ENCODE measurements around the gene SSBP2.
"Not testable (repeated sequence)": the region's sequence is repeated elsewhere in the genome, so short reads cannot be mapped to it uniquely, and the experiment has no call there.

SSBP2 gene

GRCh38 chr5:81424728-81425127 lies 326.2 kb downstream of the SSBP2 start:
- DNase-seq = no peak

- no peak for DNase-seq
Measured at GRCh38 chr5:81422671-81423070, 328.2 kb downstream of the SSBP2 start.

GRCh38 chr5:81420039-81420667 lies 330.7 kb downstream of the SSBP2 start:
- peak in 1 of 5 experiments; percentile 83 for DNase-seq

GRCh38 chr5:81418606-81419005 lies 332.3 kb downstream of the SSBP2 start:
- no peak for DNase-seq

GRCh38 chr5:81417052-81417451 lies 333.8 kb downstream of the SSBP2 start:
- DNase-seq = no peak

GRCh38 chr5:81409896-81410295 lies 341.0 kb downstream of the SSBP2 start:
- DNase-seq = peak in 1 of 5 experiments; percentile 34

- no peak for DNase-seq
Measured at GRCh38 chr5:81409361-81409760, 341.5 kb downstream of the SSBP2 start.

GRCh38 chr5:81408496-81408895 lies 342.4 kb downstream of the SSBP2 start:
- no peak for DNase-seq

- not testable (repeated sequence) for DNase-seq
Measured at GRCh38 chr5:81407811-81408210, 343.1 kb downstream of the SSBP2 start.

- no peak for DNase-seq
Measured at GRCh38 chr5:81405126-81405891, 345.6 kb downstream of the SSBP2 start.

- DNase-seq = no peak
Measured at GRCh38 chr5:81402192-81402930, 348.5 kb downstream of the SSBP2 start.

- DNase-seq = no peak
Measured at GRCh38 chr5:81401266-81401665, 349.6 kb downstream of the SSBP2 start.

- no peak for DNase-seq
Measured at GRCh38 chr5:81400375-81400774, 350.5 kb downstream of the SSBP2 start.

GRCh38 chr5:81398741-81399140 lies 352.2 kb downstream of the SSBP2 start:
- DNase-seq = no peak

- DNase-seq = no peak
Measured at GRCh38 chr5:81397176-81397575, 353.7 kb downstream of the SSBP2 start.

GRCh38 chr5:81395262-81395661 lies 355.6 kb downstream of the SSBP2 start:
- no peak for DNase-seq

- DNase-seq = peak in 1 of 5 experiments; percentile 22
Measured at GRCh38 chr5:81393783-81394718, 356.8 kb downstream of the SSBP2 start, which contains the start of gene ACOT12. ACOT12 (minus strand) TSS chr5:81394134; CDS start chr5:81394114, 20 bp downstream.

- DNase-seq = no peak
Measured at GRCh38 chr5:81393430-81393782, 357.5 kb downstream of the SSBP2 start.

- no peak for DNase-seq
Measured at GRCh38 chr5:81389025-81389424, 361.9 kb downstream of the SSBP2 start.

GRCh38 chr5:81388169-81388568 lies 362.7 kb downstream of the SSBP2 start:
- no peak for DNase-seq

- DNase-seq = no peak
Measured at GRCh38 chr5:81383867-81384266, 367.0 kb downstream of the SSBP2 start.

- no peak for DNase-seq
Measured at GRCh38 chr5:81371354-81371876, 379.5 kb downstream of the SSBP2 start.
